Measurements from ENCODE around the gene RNF144B. TPM values are rescaled to one million over a fixed set of nuclear protein-coding genes. Genes with fewer than 3 reads are reported as not detected.
A peak's percentile ranks its signal among the peaks of the same experiment; 100 is the strongest.
"Not testable (repeated sequence)": the region's sequence is repeated elsewhere in the genome, so short reads cannot be mapped to it uniquely, and the experiment has no call there.

RNF144B gene
- polyA plus RNA-seq (2013, experiment 1 of 2; ENCODE audit: insufficient read length): 5.4 TPM
- 5.4 TPM for polyA plus RNA-seq (2013, experiment 2 of 2; ENCODE audit: insufficient read length)

GRCh38 chr6:18387061-18387721, at the start of gene RNF144B:
RNF144B (plus strand) TSS chr6:18387350; CDS start chr6:18399535, 12,185 bp downstream.
- DNase-seq: peak; percentile 77

DNA sequence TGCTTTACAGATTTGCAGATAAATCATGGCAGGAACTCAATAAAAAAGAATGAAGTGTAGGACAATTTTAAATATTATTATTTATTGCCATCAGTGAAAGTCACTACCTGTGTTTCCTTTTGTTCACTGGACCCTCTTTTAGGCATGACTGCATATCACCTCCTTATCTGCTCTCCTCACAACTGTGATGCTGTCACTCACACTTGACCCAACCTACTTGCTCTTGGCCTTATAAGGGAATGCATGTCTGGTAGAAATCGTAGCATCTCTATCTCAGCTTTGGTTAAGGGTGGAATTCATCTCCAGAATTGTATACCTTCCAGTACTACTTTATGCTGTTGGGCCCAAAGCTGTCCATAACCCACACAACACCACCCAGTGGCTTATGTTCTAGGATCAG, 47.6 kb upstream of the RNF144B start:
- DNase-seq: no peak

GRCh38 chr6:18340781-18341551, 46.2 kb upstream of the RNF144B start:
- DNase-seq: no peak

- DNase-seq: no peak
These were observed 44.9 kb upstream of the RNF144B start for GRCh38 chr6:18342223-18342622.

GRCh38 chr6:18343741-18344140, 43.4 kb upstream of the RNF144B start:
- DNase-seq: peak; percentile 81

DNA sequence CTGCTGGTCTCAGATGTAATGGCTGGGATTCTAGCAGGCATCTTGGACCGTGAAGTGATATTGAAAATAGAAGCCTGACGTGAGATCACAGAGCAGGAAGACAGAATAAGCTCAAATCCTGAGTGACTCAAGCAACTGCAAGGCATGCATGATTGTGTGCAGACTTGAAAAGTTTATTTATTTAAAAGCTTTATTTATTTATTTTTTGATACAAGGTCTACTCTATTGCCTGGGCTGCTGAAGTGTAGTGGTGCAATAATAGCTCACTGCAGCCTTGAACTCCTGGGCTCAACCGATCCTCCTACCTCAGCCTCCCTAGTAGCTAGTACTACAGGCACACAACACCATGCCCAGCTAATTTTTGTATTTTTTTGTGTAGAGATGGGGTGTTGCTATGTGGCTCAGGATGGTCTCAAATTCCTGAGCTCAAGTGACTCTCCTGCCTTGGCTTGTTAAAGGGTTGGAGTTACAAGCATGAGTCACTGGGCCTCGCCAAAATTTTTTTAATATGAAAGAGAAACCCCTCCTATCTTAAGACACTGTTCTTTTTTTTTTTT, 40.1 kb upstream of the RNF144B start:
- peak; percentile 80 for DNase-seq

- DNase-seq: no peak
These were observed 39.3 kb upstream of the RNF144B start for GRCh38 chr6:18347866-18348265.

GRCh38 chr6:18349386-18349785, 37.8 kb upstream of the RNF144B start:
- DNase-seq: no peak

GRCh38 chr6:18350271-18350670, 36.9 kb upstream of the RNF144B start:
- DNase-seq: peak; percentile 20

DNA sequence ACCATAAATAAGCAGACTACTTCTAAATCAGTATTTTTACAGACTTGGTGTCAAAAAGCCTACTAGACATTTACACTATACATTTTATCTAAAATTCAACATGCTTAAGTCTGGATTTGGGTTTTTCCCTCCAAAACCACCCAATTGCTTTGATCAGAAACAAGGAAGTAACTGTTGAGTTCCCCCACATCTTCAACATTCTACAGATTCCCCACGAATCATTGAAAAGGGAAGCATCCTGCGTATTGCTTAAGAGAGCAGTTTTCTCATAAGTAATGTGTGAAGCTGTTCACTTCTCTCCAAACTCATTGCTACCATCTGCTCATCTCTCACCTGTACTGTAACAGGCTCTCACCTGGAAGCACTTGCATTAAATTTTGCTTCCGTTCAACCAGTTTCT, 36.4 kb upstream of the RNF144B start:
- DNase-seq: no peak

GRCh38 chr6:18352001-18352400, 35.1 kb upstream of the RNF144B start:
- DNase-seq: peak; percentile 4

GRCh38 chr6:18352842-18353241, 34.3 kb upstream of the RNF144B start:
- no peak for DNase-seq

GRCh38 chr6:18353251-18353650, 33.9 kb upstream of the RNF144B start:
- no peak for DNase-seq

DNA sequence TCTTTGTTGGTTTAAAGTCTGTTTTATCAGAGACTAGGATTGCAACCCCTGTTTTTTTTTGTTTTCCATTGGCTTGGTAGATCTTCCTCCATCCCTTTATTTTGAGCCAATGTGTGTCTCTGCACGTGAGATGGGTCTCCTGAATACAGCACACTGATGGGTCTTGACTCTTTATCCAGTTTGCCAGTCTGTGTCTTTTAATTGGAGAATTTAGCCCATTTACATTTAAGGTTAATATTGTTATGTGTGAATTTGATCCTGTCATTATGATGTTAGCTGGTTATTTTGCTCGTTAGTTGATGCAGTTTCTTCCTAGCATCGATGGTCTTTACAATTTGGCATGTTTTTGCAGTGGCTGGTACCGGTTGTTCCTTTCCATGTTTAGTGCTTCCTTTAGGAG, 29.6 kb upstream of the RNF144B start:
- DNase-seq: not testable (repeated sequence)

DNA sequence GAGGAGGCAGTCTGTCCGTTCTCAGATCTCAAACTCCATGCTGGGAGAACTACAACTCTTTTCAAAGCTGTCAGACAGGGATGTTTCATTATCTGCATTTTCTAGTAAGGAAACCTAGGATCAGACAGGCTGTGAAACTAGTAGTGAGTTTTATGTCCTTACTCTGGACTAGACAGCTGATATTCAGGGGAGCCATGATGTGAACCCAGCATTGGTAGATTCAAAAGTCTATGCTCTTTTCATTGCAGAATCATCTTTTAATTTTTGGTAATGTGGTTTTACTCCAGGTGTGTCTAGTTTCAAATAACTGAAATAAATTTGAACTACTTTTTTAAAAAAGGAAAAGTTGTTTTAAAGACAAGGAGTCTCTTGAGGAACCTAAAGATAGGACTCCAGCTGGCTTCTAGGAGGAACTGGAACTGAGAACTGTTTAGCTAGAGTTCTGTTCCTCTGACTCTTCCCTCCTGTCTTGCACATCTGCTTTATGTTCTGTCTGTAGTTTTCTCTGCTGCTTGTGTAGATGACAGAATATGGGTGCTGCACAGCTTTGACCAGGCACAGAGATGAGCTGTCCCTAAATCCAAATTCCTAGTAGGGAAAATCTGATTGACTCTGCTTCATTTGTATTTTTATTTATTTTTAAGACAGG, 27.8 kb upstream of the RNF144B start:
- no peak for DNase-seq

DNA sequence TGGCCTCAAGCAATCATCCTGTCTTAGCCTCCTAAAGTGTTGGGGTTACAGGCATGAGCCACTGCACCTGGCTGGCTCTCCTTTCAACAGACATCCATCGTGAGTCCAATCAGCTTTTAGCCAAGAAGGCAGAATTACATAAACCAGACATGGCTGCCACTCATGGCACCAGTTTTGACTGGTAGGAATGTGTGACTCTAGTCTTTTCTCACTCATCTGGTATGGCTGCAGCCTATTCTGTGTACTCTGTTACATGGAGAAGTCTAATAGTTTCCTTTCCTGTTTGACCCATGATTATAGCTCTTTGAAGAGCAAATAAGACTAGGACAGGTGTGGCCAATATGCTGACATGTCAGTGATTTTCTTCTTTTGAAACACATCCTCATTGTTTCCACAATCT, 27.0 kb upstream of the RNF144B start:
- no peak for DNase-seq

- peak; percentile 63 for DNase-seq
These were observed 25.0 kb upstream of the RNF144B start for GRCh38 chr6:18362058-18362561.

- no peak for DNase-seq
These were observed 23.4 kb upstream of the RNF144B start for GRCh38 chr6:18363746-18364145.

- not testable (repeated sequence) for DNase-seq
These were observed 22.6 kb upstream of the RNF144B start for GRCh38 chr6:18364561-18364960.

GRCh38 chr6:18367371-18367770, 19.8 kb upstream of the RNF144B start:
- DNase-seq: no peak

GRCh38 chr6:18368277-18369105, 18.7 kb upstream of the RNF144B start:
- no peak for DNase-seq

- no peak for DNase-seq
These were observed 16.1 kb upstream of the RNF144B start for GRCh38 chr6:18371010-18371409.

All from fibroblast of skin of back (primary cell).